NCI-H2227 treated with DMSO at 0.1 percent for 48 hours (cell line): ENCODE results near the gene EML6.
"Not testable (repeated sequence)": the region's sequence is repeated elsewhere in the genome, so short reads cannot be mapped to it uniquely, and the experiment has no call there.

Experiments
- DNase-seq: peaks from one replicate; lab custom pipeline; 2025; lab: John Stamatoyannopoulos, UW

The EML6 gene

DNA sequence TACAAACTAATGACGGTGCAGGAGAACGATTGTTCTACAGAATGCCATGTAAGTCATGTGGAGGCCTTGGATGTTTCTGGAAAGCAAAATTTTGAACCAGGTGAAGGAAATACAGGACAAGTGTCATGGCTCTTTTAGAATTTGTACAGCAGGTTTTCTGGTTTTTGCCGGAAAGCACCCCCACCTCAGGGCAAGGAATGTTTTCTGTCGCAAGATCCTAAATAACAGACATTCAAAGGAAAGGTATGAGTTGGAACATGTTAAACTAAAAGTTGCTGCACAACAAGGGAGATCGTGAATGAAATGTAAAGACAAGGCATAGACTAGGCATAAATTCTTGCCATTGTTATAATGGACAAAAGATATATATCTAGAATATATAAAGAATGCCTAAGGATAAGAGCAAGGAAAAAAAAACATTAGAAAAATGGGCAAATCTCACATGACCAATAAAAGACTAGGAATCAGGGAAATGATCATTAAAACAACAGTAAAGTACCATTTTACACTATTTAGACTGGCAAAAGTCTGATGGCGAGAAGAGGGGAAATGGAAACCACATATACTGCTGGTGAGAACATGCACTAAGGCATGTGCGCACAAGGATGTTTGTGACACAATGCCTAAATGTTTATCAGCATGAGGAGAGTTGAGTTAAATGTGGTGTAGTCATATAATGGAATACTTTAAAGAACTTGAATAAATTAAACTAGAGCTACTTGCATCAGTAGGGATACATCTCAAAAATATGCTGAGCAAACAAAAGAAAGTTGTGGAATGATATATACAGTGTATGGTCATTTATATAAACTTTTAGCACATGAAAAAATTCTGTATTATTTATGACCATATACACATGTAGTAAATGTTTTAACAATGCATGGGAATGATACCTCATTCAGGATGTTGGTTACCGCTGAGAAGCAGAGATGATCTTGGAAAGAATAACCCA lies 127.0 kb downstream of the EML6 start:
- no peak for DNase-seq

GRCh38 chr2:54853616-54854310 lies 130.3 kb downstream of the EML6 start:
- DNase-seq: no peak

DNA sequence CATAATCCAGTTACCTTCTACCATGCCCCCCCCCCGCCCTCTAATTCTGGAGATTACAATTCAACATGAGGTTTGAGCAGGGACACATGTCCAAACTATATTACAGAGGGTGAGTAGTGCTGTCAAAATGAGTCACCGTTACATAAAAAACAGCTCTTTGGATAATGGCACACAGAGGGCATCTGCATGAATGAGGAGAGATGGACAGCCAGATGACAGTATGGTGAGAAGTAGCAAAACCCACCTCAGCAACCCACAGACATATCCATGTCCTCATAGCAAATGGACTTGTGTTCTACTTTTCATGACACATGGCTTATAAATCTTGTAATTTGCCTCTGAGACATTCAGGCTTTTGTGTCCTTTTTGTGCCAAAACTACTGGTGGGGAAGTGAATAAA lies 132.0 kb downstream of the EML6 start:
- no peak for DNase-seq

DNA sequence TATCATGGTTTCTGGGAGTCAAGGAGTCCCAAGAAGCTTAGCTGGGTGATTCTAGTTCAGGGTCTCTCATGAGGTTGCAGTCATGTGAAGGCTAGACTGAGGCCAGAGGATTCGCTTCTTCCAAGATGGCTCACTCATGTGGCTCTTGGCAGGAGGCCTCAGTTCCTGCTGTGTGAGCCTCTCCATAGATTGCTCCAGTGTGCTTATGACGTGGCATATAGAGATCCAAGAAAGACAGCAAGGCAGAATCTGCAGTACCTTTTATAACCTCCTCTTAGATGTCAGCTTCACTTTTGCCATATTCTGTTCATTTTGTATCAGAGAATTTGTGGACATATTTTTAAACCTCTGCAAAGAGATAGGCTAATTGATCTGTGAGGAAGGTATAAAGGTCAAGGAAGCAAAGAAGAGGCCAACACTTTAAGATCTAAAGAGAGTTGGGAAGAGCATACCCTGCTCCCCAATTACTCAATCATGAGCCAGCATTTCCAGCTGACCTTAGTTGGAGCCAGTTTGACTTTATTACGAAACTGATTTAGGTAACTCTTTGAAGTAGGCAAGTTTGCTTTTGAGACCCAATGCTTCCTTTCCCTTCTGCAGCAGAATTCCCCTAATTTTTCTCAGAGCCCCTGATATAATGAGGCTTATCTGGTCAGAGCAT lies 134.7 kb downstream of the EML6 start:
- DNase-seq: no peak

DNA sequence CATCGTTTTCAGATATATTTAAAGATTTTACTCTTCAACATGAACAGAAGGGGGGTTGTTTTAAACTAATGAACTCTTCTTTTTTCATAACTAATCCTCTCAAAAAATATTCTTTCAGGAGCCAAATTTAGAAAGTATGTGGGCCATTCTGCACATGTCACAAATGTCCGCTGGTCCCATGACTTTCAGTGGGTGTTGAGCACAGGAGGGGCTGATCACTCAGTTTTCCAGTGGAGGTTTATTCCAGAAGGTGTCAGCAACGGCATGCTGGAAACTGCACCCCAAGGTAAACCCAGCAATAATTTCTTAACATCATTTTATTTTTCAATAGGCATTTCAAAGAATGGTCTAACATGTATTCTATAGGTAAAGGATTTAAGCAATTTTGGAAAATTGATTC lies 136.0 kb downstream of the EML6 start:
- DNase-seq: no peak

DNA sequence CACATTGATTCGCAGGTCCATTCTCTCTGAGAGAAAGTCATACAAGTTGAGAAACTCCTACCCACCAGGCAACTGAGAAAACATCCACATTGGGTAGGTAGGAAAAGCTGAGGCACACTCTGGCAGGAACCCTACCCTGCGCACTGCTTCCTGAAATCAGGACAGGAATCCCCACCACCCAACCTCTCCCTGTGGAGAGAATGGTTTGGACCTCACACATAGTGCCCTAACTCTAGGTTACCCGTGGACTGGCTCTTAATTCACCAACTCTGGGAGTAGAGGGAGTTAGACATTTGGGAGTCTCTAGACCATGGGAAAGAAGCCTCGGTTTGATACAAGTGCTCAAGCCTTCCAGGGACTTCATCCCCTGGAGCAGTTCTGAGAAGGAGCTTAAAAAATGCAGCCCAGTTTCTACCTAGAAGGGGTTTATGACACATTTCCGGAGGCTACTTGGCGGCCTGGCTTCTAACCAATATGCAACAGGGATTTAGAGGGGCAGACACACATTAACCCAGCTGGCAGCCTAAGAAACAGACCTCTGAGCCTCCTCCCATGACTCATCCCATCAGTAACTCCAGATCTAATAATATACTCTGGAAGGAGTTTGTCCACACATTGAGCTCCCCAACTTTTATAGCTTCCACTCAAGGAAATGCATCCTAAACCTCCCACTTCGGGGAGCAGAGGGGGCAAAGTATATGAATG lies 136.7 kb downstream of the EML6 start:
- no peak for DNase-seq

- DNase-seq: no peak
These were observed 138.8 kb downstream of the EML6 start for GRCh38 chr2:54862229-54862628.

DNA sequence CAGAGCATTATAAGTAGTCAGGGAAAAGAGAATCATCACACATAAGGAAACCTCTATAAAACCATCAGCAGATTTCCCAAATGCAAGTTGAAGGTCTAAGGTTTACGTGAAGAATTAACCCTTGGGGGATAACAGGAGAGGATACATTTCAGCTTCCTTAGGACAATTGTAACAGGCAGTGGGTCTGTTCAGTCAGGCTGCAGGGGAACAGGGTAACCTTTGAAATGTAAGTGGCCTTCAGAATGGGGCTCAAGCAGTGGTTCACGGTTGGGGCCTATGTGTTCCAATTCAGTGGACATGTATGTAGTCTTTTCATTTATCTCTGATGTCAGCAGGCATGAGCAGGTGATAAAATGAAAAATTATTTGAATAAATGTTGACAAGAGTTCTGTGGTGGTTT lies 139.3 kb downstream of the EML6 start:
- DNase-seq: no peak

GRCh38 chr2:54863660-54864059 lies 140.2 kb downstream of the EML6 start:
- no peak for DNase-seq

DNA sequence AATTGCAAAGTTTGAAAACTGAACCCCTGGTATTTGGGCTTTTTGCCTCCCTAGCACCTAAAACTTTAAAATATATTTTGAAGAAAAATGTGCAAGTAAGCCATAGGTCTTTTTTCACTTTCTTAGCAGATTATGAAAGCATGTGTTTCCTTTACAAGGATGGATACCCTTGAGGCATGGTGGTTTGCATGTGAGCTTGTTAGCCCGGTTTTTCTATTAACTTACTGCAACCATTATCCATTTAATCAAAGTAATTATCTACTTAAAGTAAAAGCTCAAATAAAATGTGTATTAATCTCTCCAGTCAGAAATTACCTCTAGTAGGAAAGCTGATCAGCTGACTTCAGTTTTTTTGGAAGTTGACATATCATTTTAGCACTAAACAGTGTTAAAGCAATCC lies 140.6 kb downstream of the EML6 start:
- DNase-seq: no peak

DNA sequence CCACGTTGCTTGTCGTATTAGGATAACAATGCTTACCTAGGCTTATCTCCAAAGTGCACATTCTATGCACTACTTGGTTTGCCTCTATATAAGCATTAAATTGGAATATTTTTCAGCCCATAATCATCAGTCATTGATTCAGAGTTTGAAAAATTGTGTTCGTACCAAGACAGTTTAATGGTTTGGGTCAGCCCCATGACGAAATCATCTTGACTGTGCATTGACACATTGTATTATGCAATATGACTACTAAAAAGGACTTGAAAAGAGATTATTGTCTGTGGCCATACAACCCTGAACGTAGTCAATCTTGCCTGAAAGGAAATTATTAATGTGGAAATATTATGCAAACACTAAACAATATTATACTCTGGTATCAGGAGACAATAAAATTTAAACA lies 141.3 kb downstream of the EML6 start:
- no peak for DNase-seq

GRCh38 chr2:54866179-54866578 lies 142.7 kb downstream of the EML6 start:
- no peak for DNase-seq

GRCh38 chr2:54866868-54867267 lies 143.4 kb downstream of the EML6 start:
- DNase-seq: no peak

DNA sequence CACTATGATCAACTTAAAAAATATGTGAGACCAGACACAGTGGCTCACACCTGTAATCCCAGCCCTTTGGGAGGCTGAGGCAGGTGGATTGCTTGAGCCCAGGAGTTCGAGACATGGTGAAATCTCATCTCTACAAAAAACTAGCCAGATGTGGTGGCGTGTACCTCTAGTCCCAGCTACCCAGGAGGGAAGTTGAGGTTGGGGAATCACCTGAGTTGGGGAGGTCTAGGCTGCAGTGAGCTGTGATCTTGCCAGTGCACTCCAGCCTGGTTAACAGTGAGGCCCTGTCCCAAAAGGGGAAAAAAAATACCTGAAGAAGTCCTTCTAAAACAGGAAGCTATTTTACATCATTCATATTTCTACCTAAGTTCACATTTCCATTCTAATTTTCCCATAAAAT lies 144.0 kb downstream of the EML6 start:
- no peak for DNase-seq

GRCh38 chr2:54871457-54872107 lies 148.1 kb downstream of the EML6 start:
- peak; percentile 43 for DNase-seq

GRCh38 chr2:54872780-54873179 lies 149.3 kb downstream of the EML6 start:
- DNase-seq: no peak

DNA sequence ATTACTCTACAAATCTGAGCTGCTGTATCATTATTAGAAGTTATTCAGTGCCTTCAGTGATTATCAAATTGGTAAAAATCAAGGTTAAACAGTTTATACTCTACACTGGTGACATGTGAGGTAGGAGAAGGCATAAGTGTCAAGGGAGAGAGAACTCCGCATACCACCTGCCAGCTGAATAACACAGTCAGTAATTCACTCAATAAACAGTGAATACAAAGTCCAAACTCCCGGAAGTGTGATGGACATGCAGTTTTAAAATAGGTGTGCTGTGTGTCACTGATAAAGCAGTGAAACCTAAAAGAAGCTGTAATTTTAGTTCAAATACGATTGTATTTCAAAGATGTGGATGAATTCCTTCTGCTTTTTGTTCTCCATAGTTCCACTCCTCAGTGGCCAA lies 149.8 kb downstream of the EML6 start:
- not testable (repeated sequence) for DNase-seq

- no peak for DNase-seq
These were observed 153.3 kb downstream of the EML6 start for GRCh38 chr2:54876764-54877163.

DNA sequence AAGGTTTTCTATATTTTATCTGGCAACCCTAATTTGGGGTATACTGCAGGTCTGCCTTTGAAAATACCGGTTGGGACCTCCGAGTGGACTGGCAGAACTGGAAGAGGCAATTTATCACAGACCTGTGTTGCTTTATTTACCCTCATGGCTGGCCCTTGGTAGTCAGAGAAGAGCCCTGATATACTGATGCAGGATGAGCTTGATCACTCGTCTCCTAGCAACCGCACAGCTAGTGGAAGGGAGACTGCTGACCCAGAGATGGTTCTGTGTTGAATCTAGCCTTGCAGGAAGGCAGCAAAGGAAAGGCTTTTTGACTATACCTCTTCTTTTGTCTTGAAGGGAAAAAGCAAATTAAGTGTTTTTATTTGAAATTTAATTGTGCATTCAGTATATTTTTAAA lies 154.7 kb downstream of the EML6 start:
- peak; percentile 59 for DNase-seq

DNA sequence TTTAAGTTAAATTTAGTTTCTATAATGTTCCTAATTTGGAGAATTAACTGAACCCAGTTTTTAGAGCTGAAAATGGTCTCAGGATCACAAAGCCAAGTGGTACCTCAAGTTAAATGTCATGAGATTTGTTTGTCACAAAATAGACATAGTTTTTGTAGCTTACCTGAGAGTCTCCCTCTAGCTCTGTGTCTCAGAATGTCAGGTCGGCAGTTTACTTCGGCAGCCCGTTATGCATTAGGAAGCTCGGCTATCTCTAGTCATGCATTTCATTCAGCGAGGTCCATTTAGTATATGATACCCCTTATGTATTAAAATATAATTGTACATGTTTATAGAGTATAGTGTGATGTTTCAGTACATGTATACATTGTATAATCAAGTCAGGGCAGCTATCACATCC lies 155.6 kb downstream of the EML6 start:
- DNase-seq: peak; percentile 29

- DNase-seq: peak; percentile 63
These were observed 156.3 kb downstream of the EML6 start for GRCh38 chr2:54879598-54880332.
